ENCODE data around the gene CDS2. TPM values are rescaled to one million over a fixed set of nuclear protein-coding genes. Genes with fewer than 3 reads are reported as not detected.

Gene CDS2
- total RNA-seq, 1 experiment from 2014 or later: 37.5 TPM

DNA sequence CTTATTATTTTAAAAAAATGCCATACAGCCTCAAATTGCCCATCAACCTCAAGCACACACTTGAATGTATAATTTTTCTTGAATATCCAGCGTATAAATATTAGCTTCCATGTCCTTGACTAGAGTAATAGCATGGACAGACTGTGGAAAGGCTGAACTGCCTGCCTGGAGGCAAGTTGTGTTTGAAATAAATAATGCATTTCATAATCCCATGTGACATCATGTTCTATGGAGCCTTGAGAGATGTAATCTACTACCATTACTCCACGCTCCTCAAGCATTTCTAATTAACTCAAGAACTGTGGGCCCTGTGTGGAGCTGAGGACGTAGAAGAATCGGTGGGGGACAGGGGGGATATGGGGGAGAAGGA lies 94.2 kb downstream of the CDS2 start:
- POLR2A ChIA-PET: no interaction called here
- no peak overlapping the region for H3K27ac ChIP-seq (ENCODE audit: low read depth, low read length)
- H3K9me3 ChIP-seq (ENCODE audit: control insufficient read depth in 1 of 2, insufficient read depth in 1 of 2, low read depth in 1 of 2, low read length in 2 of 2): no peaks in the 10 kb centered on the region
- ATAC-seq: no peak
- RAD21 ChIA-PET (ENCODE audit: low non-redundant PET in 1 of 2, low total read pairs in 2 of 2, uncharacterized antibody in 2 of 2, unreplicated experiment in 2 of 2): no interaction called here
- DNase-seq (ENCODE audit: low read depth, low spot score): no peak
- no peaks in the 10 kb centered on the region for H3K9me2 ChIP-seq (ENCODE audit: insufficient read depth)
- H3K79me2 ChIP-seq (ENCODE audit: insufficient read depth, low read length): no peaks in the 10 kb centered on the region
- TF ChIP-seq JUND (IDR thresholded peaks at IDR 0.05): no peak
- TF ChIP-seq TCF7L2 (IDR thresholded peaks at IDR 0.05; ENCODE audit: borderline replicate concordance, extremely low read depth, insufficient read depth, insufficient read length): no peak
- no peak for TF ChIP-seq SRF (IDR thresholded peaks at IDR 0.05; ENCODE audit: low read depth)
- no peak for TF ChIP-seq EZH2phosphoT487 (IDR thresholded peaks at IDR 0.05; ENCODE audit: borderline replicate concordance)
- TF ChIP-seq EGR1 (IDR thresholded peaks at IDR 0.05; ENCODE audit: low read depth): no peak
- TF ChIP-seq CBX3 (IDR thresholded peaks at IDR 0.05; ENCODE audit: low read depth): no peak
- TF ChIP-seq SIN3A (IDR thresholded peaks at IDR 0.05; ENCODE audit: low read depth): no peak
- TF ChIP-seq, protein P1, sequence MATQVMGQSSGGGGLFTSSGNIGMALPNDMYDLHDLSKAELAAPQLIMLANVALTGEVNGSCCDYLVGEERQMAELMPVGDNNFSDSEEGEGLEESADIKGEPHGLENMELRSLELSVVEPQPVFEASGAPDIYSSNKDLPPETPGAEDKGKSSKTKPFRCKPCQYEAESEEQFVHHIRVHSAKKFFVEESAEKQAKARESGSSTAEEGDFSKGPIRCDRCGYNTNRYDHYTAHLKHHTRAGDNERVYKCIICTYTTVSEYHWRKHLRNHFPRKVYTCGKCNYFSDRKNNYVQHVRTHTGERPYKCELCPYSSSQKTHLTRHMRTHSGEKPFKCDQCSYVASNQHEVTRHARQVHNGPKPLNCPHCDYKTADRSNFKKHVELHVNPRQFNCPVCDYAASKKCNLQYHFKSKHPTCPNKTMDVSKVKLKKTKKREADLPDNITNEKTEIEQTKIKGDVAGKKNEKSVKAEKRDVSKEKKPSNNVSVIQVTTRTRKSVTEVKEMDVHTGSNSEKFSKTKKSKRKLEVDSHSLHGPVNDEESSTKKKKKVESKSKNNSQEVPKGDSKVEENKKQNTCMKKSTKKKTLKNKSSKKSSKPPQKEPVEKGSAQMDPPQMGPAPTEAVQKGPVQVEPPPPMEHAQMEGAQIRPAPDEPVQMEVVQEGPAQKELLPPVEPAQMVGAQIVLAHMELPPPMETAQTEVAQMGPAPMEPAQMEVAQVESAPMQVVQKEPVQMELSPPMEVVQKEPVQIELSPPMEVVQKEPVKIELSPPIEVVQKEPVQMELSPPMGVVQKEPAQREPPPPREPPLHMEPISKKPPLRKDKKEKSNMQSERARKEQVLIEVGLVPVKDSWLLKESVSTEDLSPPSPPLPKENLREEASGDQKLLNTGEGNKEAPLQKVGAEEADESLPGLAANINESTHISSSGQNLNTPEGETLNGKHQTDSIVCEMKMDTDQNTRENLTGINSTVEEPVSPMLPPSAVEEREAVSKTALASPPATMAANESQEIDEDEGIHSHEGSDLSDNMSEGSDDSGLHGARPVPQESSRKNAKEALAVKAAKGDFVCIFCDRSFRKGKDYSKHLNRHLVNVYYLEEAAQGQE (IDR thresholded peaks at IDR 0.05; ENCODE audit: low read depth): no peak
- no peak overlapping the region for H3K4me3 ChIP-seq (replicated peaks in 1 of 2; ENCODE audit: low read depth in 1 of 2, low read length in 2 of 2)
- intact Hi-C loops (cut with micrococcal nuclease): loop anchor here (5.0 kb wide), 1 partner anchor 221 kb away; no protein-coding TSS in a partner anchor
- CTCF ChIA-PET: interaction anchor here (1.4 kb wide), 1 partner anchor 16 kb away, joined by 7 read pairs; no protein-coding TSS in a partner anchor
- H4K20me1 ChIP-seq (ENCODE audit: insufficient read depth): no peaks in the 10 kb centered on the region
- H2AFZ ChIP-seq (ENCODE audit: low read depth, low read length, poor library complexity, severe bottlenecking): no peak overlapping the region
- H3K27me3 ChIP-seq (ENCODE audit: insufficient read depth, low read length): no peaks in the 10 kb centered on the region
- no peaks in the 10 kb centered on the region for H3K36me3 ChIP-seq (ENCODE audit: control insufficient read depth in 1 of 2, insufficient read depth in 2 of 2, low read length in 2 of 2)
- no TSS peak for BruUV-seq (replicated peaks)
- no peak overlapping the region for H3K9ac ChIP-seq (ENCODE audit: low read length)
- no peak overlapping the region for H3K4me2 ChIP-seq (ENCODE audit: low read length)
- no peaks in the 10 kb centered on the region for H3K4me1 ChIP-seq (ENCODE audit: control insufficient read depth in 1 of 2, insufficient read depth in 2 of 2, low read length in 2 of 2)
